Mucosa of stomach (tissue), 1 donor: ENCODE measurements around the gene TOPORS.
"Not testable (repeated sequence)": the region's sequence is repeated elsewhere in the genome, so short reads cannot be mapped to it uniquely, and the experiment has no call there.

Experiments used
- H3K27me3 ChIP-seq: one replicate; pipeline ENCODE4 v1.7.0; 2013; ENCODE audit warnings: mild to moderate bottlenecking, low read length; ENCODE audit not compliant: control insufficient read depth, insufficient read depth
- H3K36me3 ChIP-seq: one replicate; pipeline ENCODE4 v1.7.0; 2013; ENCODE audit warnings: low read length; ENCODE audit not compliant: control insufficient read depth, insufficient read depth
- H3K4me1 ChIP-seq: one replicate; pipeline ENCODE4 v1.7.0; 2013; ENCODE audit warnings: mild to moderate bottlenecking, low read length; ENCODE audit not compliant: control insufficient read depth, insufficient read depth
- H3K4me3 ChIP-seq: one replicate; pipeline ENCODE4 v1.7.0; 2013; ENCODE audit warnings: low read length
- H3K9ac ChIP-seq: one replicate; pipeline ENCODE4 v1.7.0; 2013; ENCODE audit warnings: mild to moderate bottlenecking, low read length, moderate library complexity
- H3K9me3 ChIP-seq: one replicate; pipeline ENCODE4 v1.7.0; 2013; ENCODE audit warnings: mild to moderate bottlenecking, low read length, moderate library complexity; ENCODE audit not compliant: control insufficient read depth
- donor health status: Pancreatic carcinoma.

Gene TOPORS

GRCh38 chr9:32552172-32552872 is at the start of gene TOPORS, which contains the start of gene SMIM27:
Gene TOPORS, minus strand, starts transcription at chr9:32552586. Its CDS starts 150 bp downstream, at chr9:32552436.
Gene SMIM27, plus strand, starts transcription at chr9:32552327. Its CDS starts 108 bp downstream, at chr9:32552435.
- Histone ChIP-seq H3K36me3 (no peaks in the 10 kb centered on the region), H3K4me1 (peaks cover 8% of the 10 kb centered on the region), H3K4me3 (peak within 1 kb of the TSS; percentile 91), H3K9ac (peak within 1 kb of the TSS; percentile 93), H3K27me3 (no peaks in the 10 kb centered on the region), H3K9me3 (no peaks in the 10 kb centered on the region)

GRCh38 chr9:32599021-32599420 is 46.6 kb upstream of the TOPORS start:
- H3K4me1 ChIP-seq, H3K4me3 ChIP-seq, H3K9ac ChIP-seq, H3K36me3 ChIP-seq, H3K9me3 ChIP-seq, H3K27me3 ChIP-seq: not testable (repeated sequence)

- H3K4me1 ChIP-seq, result no peaks in the 10 kb centered on the region
- H3K27me3 ChIP-seq, result no peaks in the 10 kb centered on the region
- no peaks in the 10 kb centered on the region for H3K36me3 ChIP-seq
- no peak overlapping the region for H3K4me3 ChIP-seq
- no peak overlapping the region for H3K9ac ChIP-seq
- H3K9me3 ChIP-seq, result no peaks in the 10 kb centered on the region
Observed at GRCh38 chr9:32596936-32597335, 44.5 kb upstream of the TOPORS start.

GRCh38 chr9:32596096-32596865 is 43.9 kb upstream of the TOPORS start:
- Histone ChIP-seq H3K9me3 (no peaks in the 10 kb centered on the region), H3K36me3 (no peaks in the 10 kb centered on the region), H3K9ac (no peak overlapping the region), H3K4me1 (no peaks in the 10 kb centered on the region), H3K4me3 (no peak overlapping the region), H3K27me3 (no peaks in the 10 kb centered on the region)

DNA sequence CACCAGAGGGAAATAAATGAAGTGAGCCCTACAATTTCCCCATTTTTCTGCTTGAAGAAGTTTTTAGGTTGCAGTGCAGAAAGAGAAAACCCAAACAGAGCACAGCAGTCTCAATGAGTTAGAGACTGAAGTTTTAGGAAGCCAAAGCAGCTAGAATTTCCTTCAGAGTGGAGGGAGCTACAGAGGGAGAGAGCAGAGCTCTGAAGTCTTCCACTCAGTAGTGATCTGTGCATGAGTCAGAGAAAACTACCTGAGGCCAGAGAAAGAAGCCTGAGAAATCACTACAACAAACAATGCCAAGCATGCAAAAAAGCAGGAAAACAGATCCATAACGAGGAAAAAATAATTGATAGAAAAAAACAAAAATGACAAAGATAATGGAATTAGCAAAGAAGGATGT is 38.5 kb upstream of the TOPORS start:
- H3K4me1 ChIP-seq, result no peaks in the 10 kb centered on the region
- H3K9me3 ChIP-seq, result no peaks in the 10 kb centered on the region
- H3K9ac ChIP-seq, result no peak overlapping the region
- H3K4me3 ChIP-seq, result no peak overlapping the region
- no peaks in the 10 kb centered on the region for H3K36me3 ChIP-seq
- no peaks in the 10 kb centered on the region for H3K27me3 ChIP-seq

DNA sequence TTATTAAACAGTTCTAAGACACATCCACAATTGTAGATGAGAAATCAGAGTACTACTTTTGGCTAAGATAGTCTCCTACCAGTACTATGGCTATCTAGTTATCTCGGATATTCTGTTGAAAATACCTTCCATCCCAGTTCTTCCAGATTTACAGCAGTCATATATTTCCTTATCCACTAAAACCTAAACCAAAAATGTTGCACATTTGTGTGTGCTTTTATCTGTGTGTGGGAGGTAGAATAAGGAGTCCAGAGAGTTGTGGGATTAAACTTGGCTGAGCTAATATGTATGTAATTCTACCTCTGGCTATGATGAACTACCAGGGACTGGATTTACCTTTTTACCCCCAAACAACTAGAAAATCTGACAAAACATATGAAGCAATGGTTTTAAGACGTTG is 38.1 kb upstream of the TOPORS start:
- no peak overlapping the region for H3K4me3 ChIP-seq
- H3K36me3 ChIP-seq, result no peaks in the 10 kb centered on the region
- no peak overlapping the region for H3K9ac ChIP-seq
- H3K9me3 ChIP-seq, result no peaks in the 10 kb centered on the region
- H3K4me1 ChIP-seq, result no peaks in the 10 kb centered on the region
- H3K27me3 ChIP-seq, result no peaks in the 10 kb centered on the region

GRCh38 chr9:32589083-32589723 is 36.8 kb upstream of the TOPORS start:
- Histone ChIP-seq H3K36me3 (no peaks in the 10 kb centered on the region), H3K4me1 (no peaks in the 10 kb centered on the region), H3K27me3 (no peaks in the 10 kb centered on the region), H3K9ac (no peak overlapping the region), H3K4me3 (no peak overlapping the region), H3K9me3 (no peaks in the 10 kb centered on the region)

DNA sequence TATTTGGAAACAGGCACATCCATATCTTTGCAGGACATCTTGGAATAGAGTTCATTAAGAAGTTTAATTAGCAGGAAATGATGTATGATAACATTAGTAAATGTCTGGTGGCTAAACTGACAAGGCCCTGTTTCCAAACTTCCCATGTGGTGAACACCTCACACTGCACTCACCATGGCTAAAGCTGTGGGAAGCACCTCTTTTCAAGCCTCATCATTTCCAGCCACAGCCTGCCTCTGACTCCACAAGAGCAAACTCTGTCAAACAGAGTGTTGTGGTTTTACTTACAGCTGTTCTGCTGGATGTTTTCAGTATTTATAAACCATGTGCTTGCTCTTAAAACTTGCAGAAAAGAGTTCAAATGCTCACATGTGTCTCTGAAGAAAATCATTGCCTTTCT is 35.5 kb upstream of the TOPORS start:
- Histone ChIP-seq H3K27me3 (no peaks in the 10 kb centered on the region), H3K4me3 (no peak overlapping the region), H3K9me3 (no peaks in the 10 kb centered on the region), H3K9ac (no peak overlapping the region), H3K4me1 (no peaks in the 10 kb centered on the region), H3K36me3 (no peaks in the 10 kb centered on the region)

DNA sequence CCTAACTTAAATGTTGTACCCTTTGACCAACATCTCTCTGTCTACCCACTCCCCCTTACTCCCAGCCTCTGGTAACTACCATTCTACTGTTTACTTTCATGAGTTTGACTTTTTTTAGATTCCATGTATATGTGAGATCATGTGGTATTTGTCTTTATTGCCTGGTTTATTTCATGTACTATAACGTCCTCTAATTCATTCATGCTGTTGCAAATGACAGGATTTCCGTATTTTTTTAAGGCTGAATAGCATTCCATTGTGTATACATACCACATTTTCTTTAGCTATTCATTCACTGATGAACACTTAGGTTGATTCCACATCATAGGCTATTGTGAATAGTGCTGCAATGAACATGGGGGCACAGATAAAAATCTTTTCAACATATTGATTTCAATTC is 32.4 kb upstream of the TOPORS start:
- Histone ChIP-seq H3K36me3 (no peaks in the 10 kb centered on the region), H3K4me3 (no peak overlapping the region)

GRCh38 chr9:32581512-32582143 is 29.2 kb upstream of the TOPORS start:
- no peaks in the 10 kb centered on the region for H3K36me3 ChIP-seq
- no peaks in the 10 kb centered on the region for H3K4me1 ChIP-seq
- H3K9ac ChIP-seq, result no peak overlapping the region
- no peak overlapping the region for H3K4me3 ChIP-seq
- H3K9me3 ChIP-seq, result no peaks in the 10 kb centered on the region
- H3K27me3 ChIP-seq, result peaks cover 4% of the 10 kb centered on the region

More for the DNA sequence above, 32.4 kb upstream of the TOPORS start:
- Histone ChIP-seq H3K9ac (no peak overlapping the region), H3K27me3 (peaks cover 4% of the 10 kb centered on the region), H3K4me1 (no peaks in the 10 kb centered on the region), H3K9me3 (no peaks in the 10 kb centered on the region)

DNA sequence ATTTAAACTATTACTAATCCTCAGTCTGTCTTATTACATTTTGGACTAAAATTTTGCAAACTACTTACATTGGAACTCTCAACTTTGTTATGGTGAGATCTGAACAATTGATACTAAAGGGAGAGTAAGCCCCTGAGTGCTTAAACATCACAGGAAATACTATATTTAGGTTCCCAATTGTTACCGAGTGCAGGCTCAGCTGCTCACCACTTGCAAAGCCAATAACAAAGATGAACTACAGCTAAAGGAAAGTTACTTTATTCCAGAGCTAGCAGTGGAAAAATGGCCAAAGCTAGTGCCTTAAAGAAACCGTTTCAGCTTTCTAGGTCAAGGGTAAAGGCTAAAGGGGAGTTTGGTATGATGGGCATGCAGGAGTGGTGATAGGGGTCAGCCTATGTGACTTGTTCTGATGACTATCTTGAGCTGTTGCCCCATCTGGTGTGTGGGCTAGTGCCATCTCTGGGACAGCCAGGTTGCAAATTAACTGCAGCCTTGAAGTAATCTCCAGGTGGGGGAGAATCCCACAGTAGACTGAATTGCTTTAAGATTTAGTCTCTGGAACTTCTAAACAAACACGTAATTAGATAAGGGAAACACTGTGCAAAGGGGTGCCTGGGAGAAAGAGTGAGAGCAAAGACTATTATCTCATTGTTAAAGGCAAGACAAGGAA is 28.4 kb upstream of the TOPORS start:
- Histone ChIP-seq H3K9me3 (no peaks in the 10 kb centered on the region), H3K27me3 (peaks cover 4% of the 10 kb centered on the region), H3K9ac (no peak overlapping the region), H3K4me3 (no peak overlapping the region), H3K36me3 (no peaks in the 10 kb centered on the region), H3K4me1 (no peaks in the 10 kb centered on the region)
